T-helper 2 cell (primary cell): ENCODE data around the gene ZIC4.

Experiments used
- DNase-seq, 5 experiments: peaks; one replicate each; pipeline versions ENCODE4 v3.0.0 to v3.0.0-alpha.2; 2012 to 2022

Gene ZIC4

DNA sequence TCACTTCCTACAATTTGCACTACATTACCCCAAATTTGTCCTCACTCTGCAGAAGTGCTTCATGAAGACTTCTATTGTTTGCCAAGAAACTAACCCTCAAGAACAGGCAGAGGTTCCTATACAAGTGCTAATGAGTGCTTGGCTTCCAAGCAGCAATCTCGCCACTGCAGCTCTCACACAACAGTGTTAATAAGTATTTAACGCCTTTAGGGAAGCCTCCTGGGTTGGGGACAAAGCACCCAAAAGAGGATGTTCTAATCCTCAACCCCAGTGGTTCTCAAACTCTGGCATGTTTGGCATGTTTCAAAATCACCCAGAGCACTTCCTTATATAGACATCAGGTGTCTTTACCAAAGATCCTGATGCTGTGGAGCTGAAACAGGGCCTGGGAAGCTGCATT is 64.6 kb downstream of the ZIC4 start:
- no peak for DNase-seq

DNA sequence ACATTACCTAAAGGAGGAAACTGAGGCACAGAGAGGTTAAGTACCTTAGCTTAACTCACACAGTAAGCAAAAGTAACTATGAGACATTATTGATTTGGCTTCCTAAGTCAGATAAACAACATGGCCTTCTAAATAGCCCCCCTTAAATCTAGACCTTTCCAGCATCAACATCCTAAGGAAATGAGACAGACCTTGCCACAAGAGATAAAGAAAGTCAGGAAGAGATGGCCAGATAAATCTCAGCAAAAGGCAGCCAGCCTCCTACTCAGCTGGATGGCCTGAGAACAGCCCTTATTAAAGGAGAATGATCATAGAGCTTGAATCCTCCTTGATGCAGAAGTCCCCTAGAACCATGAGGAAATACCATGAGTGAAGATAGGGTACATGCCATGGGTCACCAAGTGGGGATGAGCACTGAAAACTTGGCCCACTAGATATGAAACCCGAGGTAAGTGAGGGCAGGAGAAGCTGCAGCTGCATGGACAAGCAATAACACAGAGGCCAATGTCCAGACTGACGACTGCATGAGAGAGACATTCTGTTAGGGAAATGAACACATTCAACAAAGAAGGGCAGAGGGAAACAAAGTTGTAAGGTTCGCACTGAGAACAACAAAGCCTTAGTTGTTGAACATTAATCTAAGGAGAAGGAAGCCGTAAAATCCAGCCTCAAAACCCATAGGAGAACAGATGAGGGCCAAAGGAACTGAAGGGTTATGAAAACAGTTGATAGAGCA is 69.6 kb downstream of the ZIC4 start:
- no peak for DNase-seq
